ENCODE results near the gene INO80C.

DNA sequence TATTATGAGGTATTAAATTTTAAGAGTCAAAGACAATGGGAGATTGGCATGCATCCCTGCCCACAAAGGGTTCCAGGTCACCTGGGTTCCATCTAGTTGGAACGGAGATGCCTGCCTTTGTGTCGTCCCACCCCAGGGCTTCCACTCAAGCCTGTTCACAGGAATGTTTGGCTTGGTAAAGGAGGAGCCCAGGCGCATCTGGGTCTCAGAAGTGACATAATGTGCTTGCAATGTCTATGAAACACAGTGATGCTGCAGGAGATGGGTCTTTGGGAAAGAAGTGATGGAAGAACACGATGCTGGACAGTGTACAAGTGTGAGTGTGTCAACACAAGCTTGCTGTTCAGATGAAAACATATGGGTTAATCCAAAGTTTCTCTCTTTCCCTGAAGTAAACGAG is 71.0 kb downstream of the INO80C start:
- TF ChIP-seq, protein P1, sequence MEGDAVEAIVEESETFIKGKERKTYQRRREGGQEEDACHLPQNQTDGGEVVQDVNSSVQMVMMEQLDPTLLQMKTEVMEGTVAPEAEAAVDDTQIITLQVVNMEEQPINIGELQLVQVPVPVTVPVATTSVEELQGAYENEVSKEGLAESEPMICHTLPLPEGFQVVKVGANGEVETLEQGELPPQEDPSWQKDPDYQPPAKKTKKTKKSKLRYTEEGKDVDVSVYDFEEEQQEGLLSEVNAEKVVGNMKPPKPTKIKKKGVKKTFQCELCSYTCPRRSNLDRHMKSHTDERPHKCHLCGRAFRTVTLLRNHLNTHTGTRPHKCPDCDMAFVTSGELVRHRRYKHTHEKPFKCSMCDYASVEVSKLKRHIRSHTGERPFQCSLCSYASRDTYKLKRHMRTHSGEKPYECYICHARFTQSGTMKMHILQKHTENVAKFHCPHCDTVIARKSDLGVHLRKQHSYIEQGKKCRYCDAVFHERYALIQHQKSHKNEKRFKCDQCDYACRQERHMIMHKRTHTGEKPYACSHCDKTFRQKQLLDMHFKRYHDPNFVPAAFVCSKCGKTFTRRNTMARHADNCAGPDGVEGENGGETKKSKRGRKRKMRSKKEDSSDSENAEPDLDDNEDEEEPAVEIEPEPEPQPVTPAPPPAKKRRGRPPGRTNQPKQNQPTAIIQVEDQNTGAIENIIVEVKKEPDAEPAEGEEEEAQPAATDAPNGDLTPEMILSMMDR (IDR thresholded peaks at IDR 0.05; ENCODE audit: low read depth, low read length), result no peak
- no peak for TF ChIP-seq EZH2phosphoT487 (IDR thresholded peaks at IDR 0.05; ENCODE audit: low read depth)
